ENCODE measurements around the gene MARVELD3.
"Not testable (repeated sequence)": the region's sequence is repeated elsewhere in the genome, so short reads cannot be mapped to it uniquely, and the experiment has no call there.

MARVELD3 gene, protein sequence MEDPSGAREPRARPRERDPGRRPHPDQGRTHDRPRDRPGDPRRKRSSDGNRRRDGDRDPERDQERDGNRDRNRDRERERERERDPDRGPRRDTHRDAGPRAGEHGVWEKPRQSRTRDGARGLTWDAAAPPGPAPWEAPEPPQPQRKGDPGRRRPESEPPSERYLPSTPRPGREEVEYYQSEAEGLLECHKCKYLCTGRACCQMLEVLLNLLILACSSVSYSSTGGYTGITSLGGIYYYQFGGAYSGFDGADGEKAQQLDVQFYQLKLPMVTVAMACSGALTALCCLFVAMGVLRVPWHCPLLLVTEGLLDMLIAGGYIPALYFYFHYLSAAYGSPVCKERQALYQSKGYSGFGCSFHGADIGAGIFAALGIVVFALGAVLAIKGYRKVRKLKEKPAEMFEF

GRCh38 chr16:71626018-71626857 is at the start of gene MARVELD3:
MARVELD3 (plus strand) TSS chr16:71626184; CDS start chr16:71626230, 46 bp downstream.
- DNase-seq = peak; percentile 29

GRCh38 chr16:71576971-71577370 is 49.0 kb upstream of the MARVELD3 start, which contains the start of gene TAT:
TAT (minus strand) TSS chr16:71577092; CDS start chr16:71576415, 677 bp downstream.
- no peak for DNase-seq

GRCh38 chr16:71582553-71582848 is 43.5 kb upstream of the MARVELD3 start:
- DNase-seq = not testable (repeated sequence)

DNA sequence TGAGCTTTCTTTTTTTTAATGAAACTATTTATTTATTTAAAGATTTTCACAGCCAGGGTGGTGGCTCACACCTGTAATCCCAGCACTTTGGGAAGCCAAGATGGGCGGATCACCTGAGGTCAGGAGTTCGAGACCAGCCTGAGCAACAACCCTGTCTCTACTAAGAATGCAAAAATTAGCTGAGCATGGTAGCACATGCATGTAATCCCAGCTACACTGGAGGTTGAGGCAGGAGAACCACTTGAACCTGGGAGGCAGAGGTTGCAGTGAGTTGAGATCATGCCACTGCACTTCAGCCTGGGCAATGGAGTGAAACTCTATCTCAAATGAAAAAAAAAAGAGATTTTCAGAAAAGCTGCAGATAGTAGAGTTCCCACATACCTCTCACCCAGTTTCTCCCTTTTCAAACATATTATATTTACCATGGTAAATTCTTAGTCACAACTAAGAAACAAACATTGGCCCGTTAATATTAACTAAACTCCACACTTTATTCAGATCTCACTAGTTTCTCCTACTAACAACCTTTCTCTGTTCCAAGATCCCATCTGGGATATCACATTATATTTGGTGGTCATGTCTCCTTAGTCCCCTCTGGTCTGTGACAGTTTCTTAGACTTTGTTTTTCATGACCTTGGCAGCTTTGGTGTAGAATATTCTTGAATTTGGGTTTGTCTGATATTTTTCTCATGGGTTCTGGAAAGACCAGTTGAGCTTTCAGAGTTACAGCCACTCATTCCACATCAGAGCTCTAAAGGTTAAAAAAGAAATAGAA is 41.3 kb upstream of the MARVELD3 start:
- no peak for DNase-seq

DNA sequence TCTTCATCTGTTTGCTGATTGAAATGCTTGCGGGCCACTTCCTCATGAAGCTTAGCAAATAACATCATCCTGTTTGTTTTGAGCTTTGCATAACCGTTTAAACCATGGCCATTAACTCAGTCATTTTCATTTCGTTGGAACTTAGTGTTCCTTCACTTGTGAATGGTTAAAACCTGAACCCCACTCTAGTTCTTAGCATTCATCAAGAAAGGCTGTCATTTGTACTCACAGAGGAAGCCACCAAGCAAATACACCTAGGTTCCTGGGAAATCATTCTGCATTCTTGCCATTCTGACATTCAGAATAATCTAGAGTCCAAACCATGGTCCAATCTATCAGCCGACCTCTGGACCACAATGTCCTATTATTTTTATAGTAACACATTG is 40.7 kb upstream of the MARVELD3 start:
- no peak for DNase-seq

DNA sequence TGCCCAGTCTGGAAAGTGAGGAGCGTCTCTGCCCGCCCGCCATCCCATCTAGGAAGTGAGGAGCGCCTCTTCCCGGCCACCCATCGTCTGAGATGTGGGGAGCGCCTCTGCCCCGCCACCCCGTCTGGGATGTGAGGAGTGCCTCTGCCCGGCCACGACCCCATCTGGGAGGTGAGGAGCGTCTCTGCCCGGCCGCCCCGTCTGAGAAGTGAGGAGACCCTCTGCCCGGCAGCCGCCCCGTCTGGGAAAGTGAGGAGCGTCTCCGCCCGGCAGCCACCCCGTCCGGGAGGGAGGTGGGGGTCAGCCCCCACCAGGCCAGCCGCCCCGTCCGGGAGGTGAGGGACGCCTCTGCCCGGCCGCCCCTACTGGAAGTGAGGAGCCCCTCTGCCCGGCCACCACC is 36.6 kb upstream of the MARVELD3 start:
- not testable (repeated sequence) for DNase-seq

DNA sequence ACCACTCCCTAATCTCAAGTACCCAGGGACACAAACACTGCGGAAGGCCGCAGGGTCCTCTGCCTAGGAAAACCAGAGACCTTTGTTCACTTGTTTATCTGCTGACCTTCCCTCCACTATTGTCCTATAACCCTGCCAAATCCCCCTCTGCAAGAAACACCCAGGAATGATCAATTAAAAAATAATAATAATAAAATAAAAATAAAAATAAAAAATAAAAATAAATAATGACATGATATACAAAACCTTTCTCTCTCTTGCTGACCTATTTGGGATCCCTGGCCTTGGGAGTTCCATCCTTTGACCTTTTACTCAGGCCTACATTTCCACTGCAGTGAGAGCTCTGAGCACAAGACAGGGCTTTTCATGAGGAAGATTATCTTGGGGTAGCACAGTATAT is 35.9 kb upstream of the MARVELD3 start:
- DNase-seq = not testable (repeated sequence)

- no peak for DNase-seq
Measured at GRCh38 chr16:71590584-71590983, 35.4 kb upstream of the MARVELD3 start.

DNA sequence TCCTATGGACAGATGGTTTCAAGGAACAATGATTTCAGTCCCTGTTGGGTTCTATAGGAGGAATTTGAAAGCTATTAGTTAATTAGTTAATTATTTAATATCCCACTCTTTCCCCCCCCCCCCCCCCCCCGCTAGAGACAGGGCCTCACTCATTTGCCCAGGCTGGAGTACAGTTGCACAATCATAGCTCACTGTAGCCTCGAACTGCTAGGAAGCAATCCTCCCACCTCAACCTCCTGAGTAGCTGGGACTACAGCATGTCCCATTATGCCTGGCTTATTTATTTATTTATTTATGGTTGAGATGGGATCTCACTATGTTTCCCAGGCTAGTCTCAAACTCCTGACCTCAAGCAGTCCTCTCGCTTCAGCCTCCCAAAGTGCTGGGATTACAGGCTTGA is 34.1 kb upstream of the MARVELD3 start:
- DNase-seq = no peak

- DNase-seq = no peak
Measured at GRCh38 chr16:71593048-71593999, 32.7 kb upstream of the MARVELD3 start.

- no peak for DNase-seq
Measured at GRCh38 chr16:71594000-71594646, 31.9 kb upstream of the MARVELD3 start.

DNA sequence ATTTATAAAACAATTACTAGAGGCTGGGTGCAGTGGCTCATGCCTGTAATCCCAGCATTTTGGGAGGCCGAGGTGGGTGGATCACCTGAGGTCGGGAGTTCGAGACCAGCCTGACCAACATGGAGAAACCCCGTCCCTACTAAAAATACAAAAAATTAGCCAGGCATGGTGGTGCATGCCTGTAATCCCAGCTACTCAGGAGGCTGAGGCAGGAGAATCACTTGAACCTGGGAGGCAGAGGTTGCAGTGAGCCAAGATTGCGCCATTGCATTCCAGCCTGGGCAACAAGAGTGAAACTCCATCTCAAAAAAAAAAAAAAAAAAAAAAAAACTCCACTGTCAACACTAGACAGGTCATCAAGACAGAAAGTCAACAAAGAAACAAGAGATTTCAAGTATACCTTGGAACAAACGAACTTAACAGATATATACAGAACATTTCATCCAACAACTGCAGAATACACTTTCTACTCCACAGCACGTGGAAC is 30.6 kb upstream of the MARVELD3 start:
- not testable (repeated sequence) for DNase-seq

DNA sequence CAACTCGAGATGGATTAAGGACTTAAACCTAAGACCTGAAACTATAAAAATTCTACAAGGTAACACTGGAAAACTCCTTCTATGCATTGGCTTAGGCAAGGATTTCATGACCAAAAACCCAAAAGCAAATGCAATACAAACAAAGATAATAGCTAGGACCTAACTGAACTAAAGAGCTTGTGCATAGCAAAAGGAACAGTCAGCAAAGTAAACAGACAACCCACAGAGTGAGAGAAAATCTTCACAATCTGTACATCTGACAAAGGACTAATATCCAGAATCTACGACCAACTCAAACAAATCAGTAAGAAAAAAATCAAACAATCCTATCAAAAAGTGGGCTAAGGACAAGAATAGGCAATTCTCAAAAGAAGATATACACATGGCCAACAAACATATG is 27.6 kb upstream of the MARVELD3 start:
- DNase-seq = not testable (repeated sequence)

DNA sequence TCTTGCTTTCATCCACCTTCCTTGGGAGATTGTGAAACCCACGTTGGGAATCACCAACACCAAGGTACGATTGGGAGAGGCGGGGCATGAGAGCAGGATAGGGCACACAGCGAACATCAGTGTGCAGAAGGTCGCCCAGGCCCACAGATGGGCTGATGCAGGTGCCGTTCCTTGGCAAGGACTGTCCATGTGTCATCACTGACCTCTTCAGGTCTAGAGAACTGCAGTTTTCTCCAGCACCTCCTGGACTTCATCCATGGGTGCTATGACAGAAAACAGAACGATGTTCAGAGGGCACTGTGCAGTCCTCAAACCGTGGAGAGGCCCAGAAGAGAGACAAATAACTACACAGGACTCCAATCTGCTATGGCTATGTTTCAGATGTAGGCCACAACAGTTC is 25.2 kb upstream of the MARVELD3 start:
- DNase-seq = no peak

DNA sequence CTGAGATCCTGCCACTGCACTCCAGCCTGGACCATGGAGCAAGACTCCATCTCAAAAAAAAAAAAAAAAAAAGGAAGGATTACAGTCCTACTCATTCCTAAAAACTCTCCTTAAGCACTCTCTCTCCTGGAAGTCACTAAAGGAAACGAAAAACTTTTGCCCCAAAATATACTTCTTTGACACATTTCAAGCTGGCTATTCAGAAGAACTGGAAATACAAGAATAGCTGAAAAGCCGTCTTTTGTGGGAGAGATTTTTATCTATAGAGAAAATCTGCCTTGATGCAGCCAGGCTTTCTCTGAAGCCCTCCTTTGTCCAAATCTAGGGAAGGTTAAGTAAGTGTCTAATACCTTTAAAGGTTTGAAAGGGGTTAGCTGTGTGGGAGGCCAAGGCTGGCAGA is 16.9 kb upstream of the MARVELD3 start:
- DNase-seq = no peak

- no peak for DNase-seq
Measured at GRCh38 chr16:71610447-71610846, 15.5 kb upstream of the MARVELD3 start.

DNA sequence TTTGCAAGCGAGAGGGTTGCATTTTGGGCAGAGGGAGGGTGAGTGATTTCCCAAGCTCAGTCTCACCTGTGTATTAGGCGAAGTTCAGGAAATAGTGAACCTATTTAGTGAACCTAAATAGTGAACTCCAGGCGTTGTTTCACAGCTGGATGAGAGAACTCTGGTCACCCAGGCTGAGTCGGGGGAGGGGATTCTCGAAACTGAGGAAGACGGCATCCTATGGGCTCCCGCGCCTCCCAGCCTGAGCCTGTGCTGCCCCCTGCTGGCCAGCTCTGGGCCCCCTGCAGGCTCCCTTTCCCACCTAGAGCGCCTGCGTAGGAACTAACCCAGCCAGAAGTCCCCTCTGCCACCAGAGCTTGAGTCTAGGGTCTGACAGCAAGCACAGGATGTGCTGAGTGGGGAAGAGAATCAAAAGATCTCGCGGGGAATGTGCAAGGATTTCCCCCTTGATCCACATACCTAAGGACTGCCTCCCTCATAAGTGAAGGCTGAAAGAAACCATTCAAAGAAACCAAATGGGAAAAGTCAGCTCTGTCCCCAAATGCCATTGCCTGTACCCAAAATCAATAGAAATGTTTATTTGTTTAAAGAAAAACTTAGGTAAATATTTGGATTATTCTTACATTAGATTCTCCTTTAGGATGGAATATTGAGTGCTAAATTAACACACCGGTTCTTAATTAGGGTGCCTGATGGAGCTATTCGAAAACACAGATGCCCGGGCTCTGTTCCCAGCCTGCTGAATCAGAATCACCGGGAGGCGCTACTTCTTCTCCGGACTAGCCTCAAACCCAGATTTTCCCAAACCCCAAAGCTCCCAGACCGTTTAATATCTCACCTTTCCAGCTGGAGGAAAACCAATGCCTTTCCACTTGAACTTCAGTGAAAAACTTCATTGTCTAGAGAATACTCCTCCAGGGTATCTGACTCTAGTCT is 14.8 kb upstream of the MARVELD3 start:
- DNase-seq = peak; percentile 81

DNA sequence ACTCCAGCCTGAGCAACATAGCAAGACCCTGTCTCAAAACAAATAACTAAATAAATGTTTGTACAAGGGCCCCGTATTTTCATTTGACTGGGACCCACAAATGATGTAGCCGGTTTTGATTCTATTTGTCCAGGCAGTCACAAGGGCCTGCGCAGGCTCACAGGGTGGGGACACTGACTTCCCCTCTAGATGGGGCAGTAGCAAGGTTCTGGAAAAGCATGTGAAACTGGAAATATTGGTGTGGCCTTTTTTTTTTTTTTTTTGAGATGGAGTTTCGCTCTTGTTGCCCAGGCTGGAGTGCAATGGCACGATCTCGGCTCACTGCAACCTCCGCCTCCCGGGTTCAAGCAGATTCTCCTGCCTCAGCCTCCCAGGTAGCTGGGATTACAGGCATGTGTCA is 11.0 kb upstream of the MARVELD3 start:
- not testable (repeated sequence) for DNase-seq

GRCh38 chr16:71618429-71618828 is 7.6 kb upstream of the MARVELD3 start:
- no peak for DNase-seq

DNA sequence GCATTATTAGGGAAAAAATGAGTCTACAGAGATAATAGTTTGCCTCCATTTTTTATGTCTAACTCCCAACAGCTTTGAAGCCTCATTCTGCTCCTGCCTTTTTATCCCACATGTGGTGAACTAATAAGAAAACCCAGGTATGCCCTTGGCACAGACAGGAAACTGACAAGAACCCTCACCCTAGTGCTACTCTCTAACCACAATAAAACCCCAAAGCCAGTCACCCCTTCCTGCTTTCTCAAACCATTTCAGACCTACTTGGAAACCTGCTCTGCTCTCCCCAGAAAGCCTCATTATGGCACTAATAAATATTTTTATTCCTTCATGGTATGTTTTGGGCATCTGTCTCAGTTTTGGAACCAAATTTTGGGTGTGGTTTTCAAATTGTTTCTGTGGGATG is 3.9 kb upstream of the MARVELD3 start:
- no peak for DNase-seq

Measured in stimulated activated CD4-positive, alpha-beta T cell treated with anti-CD3 and anti-CD28 coated beads, Interleukin-4, amount 100 ng/mL, for 1 hour (primary cell).